ENCODE results near the gene AKAP13. TPM values are rescaled to one million over a fixed set of nuclear protein-coding genes. Genes with fewer than 3 reads are reported as not detected.

The AKAP13 gene
- total and polyA plus RNA-seq, 2 of the 13 experiments (the other 11 are each of a cell fraction or from before 2014, with no cell fraction given), result 6.7 to 27.1 TPM

DNA sequence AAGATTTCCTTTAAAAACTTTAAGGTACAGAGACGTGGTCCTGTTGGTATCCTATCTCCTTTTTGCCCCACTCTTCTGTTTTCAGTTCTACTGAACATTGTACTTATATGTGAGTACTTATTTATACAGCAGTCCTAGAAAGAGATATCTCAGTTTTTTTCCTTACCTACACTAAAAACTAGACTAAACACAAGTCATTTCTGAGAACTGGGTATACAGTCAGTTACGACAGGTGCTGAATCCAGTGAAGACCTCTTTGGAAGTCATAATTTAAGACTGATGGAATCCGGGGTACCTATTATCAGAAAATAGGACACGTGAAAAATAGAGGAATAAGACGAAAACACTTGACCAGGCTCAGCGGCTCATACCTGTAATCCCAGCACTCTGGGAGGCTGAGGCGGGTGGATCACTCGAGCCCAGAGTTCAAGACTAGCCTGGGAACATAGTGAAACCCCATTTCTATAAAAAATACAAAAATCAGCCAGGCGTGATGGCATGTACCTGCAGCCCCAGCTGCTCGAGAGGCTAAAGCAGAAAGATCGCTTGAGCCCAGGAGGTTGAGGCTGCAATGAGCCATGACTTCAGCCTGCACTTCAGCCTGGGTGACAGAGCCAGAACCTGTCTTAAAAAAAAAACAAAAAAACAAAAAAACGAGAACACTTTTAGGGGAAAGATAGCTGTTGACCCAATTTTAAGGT, 338.0 kb downstream of the AKAP13 start (continued):
- TF ChIP-seq, protein P1, sequence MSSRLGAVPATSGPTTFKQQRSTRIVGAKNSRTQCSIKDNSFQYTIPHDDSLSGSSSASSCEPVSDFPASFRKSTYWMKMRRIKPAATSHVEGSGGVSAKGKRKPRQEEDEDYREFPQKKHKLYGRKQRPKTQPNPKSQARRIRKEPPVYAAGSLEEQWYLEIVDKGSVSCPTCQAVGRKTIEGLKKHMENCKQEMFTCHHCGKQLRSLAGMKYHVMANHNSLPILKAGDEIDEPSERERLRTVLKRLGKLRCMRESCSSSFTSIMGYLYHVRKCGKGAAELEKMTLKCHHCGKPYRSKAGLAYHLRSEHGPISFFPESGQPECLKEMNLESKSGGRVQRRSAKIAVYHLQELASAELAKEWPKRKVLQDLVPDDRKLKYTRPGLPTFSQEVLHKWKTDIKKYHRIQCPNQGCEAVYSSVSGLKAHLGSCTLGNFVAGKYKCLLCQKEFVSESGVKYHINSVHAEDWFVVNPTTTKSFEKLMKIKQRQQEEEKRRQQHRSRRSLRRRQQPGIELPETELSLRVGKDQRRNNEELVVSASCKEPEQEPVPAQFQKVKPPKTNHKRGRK (CRISPR knock-in tag; IDR thresholded peaks at IDR 0.05), result no peak
- TF ChIP-seq RBFOX2 (IDR thresholded peaks at IDR 0.05; ENCODE audit: low read depth, low read length) (no peak), NCOA2 (CRISPR knock-in tag; IDR thresholded peaks at IDR 0.05) (no peak)

DNA sequence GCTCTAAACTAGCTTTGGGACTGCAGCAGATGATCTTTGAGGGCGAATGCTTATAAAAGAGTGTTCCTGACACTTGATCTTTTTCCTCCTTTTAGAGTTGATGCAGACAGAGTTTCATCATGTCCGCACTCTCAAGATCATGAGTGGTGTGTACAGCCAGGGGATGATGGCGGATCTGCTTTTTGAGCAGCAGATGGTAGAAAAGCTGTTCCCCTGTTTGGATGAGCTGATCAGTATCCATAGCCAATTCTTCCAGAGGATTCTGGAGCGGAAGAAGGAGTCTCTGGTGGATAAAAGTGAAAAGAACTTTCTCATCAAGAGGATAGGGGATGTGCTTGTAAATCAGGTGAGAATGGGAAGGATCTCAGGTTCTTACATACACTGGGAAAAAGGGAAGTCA, 338.6 kb downstream of the AKAP13 start:
- intact Hi-C loops (cut with micrococcal nuclease; ENCODE audit: unreplicated experiment), result no loop called here
- POLR2A ChIA-PET, result no interaction called here
- BruUV-seq (replicated peaks), result no TSS peak
- Histone ChIP-seq H3K9ac (ENCODE audit: insufficient read depth, low read depth, low read length) (no peak overlapping the region), H3K36me3 (replicated peaks in 1 of 2; ENCODE audit: control insufficient read depth in 1 of 2, insufficient read depth in 2 of 2, low read length in 2 of 2) (peaks cover 10 to 43% of the 10 kb centered on the region in 2 experiments), H2AFZ (ENCODE audit: low read length) (no peak overlapping the region), H3K27me3 (ENCODE audit: control insufficient read depth in 1 of 2, insufficient read depth in 2 of 2, low read length in 2 of 2) (no peaks in the 10 kb centered on the region), H3K79me2 (ENCODE audit: insufficient read depth, low read length) (no peaks in the 10 kb centered on the region), H4K20me1 (ENCODE audit: insufficient read depth, low read length) (no peaks in the 10 kb centered on the region), H3K4me1 (ENCODE audit: insufficient read depth, low read length) (no peaks in the 10 kb centered on the region), H3K4me3 (replicated peaks in 1 of 3; ENCODE audit: insufficient read depth in 1 of 3, low read depth in 2 of 3, low read length in 3 of 3) (no peak overlapping the region), H3K9me3 (ENCODE audit: low read length) (no peaks in the 10 kb centered on the region), H3K4me2 (ENCODE audit: low read depth, low read length) (no peak overlapping the region), H3K27ac (ENCODE audit: extremely low read length, insufficient read depth, low read length) (no peak overlapping the region)
- TF ChIP-seq ZNF737 (CRISPR knock-in tag; IDR thresholded peaks at IDR 0.05; ENCODE audit: borderline replicate concordance), result no peak
- TF ChIP-seq TAF15 (IDR thresholded peaks at IDR 0.05; ENCODE audit: low read depth, low read length, poor library complexity, severe bottlenecking), result no peak
- TF ChIP-seq, protein P2, sequence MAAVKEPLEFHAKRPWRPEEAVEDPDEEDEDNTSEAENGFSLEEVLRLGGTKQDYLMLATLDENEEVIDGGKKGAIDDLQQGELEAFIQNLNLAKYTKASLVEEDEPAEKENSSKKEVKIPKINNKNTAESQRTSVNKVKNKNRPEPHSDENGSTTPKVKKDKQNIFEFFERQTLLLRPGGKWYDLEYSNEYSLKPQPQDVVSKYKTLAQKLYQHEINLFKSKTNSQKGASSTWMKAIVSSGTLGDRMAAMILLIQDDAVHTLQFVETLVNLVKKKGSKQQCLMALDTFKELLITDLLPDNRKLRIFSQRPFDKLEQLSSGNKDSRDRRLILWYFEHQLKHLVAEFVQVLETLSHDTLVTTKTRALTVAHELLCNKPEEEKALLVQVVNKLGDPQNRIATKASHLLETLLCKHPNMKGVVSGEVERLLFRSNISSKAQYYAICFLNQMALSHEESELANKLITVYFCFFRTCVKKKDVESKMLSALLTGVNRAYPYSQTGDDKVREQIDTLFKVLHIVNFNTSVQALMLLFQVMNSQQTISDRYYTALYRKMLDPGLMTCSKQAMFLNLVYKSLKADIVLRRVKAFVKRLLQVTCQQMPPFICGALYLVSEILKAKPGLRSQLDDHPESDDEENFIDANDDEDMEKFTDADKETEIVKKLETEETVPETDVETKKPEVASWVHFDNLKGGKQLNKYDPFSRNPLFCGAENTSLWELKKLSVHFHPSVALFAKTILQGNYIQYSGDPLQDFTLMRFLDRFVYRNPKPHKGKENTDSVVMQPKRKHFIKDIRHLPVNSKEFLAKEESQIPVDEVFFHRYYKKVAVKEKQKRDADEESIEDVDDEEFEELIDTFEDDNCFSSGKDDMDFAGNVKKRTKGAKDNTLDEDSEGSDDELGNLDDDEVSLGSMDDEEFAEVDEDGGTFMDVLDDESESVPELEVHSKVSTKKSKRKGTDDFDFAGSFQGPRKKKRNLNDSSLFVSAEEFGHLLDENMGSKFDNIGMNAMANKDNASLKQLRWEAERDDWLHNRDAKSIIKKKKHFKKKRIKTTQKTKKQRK (IDR thresholded peaks at IDR 0.05; ENCODE audit: low read length), result no peak
- TF ChIP-seq, protein P3, sequence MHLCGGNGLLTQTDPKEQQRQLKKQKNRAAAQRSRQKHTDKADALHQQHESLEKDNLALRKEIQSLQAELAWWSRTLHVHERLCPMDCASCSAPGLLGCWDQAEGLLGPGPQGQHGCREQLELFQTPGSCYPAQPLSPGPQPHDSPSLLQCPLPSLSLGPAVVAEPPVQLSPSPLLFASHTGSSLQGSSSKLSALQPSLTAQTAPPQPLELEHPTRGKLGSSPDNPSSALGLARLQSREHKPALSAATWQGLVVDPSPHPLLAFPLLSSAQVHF (CRISPR knock-in tag; IDR thresholded peaks at IDR 0.05), result no peak
- no peak for TF ChIP-seq KDM5B (CRISPR knock-in tag; IDR thresholded peaks at IDR 0.05; ENCODE audit: borderline replicate concordance)
- TF ChIP-seq HMG20B (CRISPR knock-in tag; conservative IDR thresholded peaks at IDR 0.05), result no peak
- TF ChIP-seq GATA4 (IDR thresholded peaks at IDR 0.05; ENCODE audit: borderline replicate concordance, low read depth), result no peak
- DNase-seq (ENCODE audit: low spot score) (no peak), ATAC-seq (no peak), FAIRE-seq (no peak)
- 99% methylated on average over 4 of the region's 4 CpGs for WGBS (ENCODE audit: low lambda C conversion rate)
- in situ Hi-C loops (cut with HindIII; ENCODE audit: extremely low pct_ligation_motif_present, low pct_unique_long_range_greater_than_20kb), result loop anchor here (25.0 kb wide), 1 partner anchor 432 kb away; no protein-coding TSS in a partner anchor
- CTCF ChIA-PET (ENCODE audit: low intra/inter-chr PET ratio, low total read pairs), result no interaction called here
